Stomach (tissue), 4 donors: ENCODE data around the gene MYPN.

Experiments used
- CTCF ChIP-seq, 7 experiments: fragments of 450-650 bp in 4 of 7; fragments of 200-600 bp in 3 of 7; sonication (generic) in 3 of 7; IDR thresholded peaks; one replicate each; pipeline ENCODE4 v1.5.1; 2016 to 2019; ENCODE audit warnings: antibody characterized with exemption in 7 of 7, control low read depth in 2 of 7, mild to moderate bottlenecking in 1 of 7
- POLR2AphosphoS5 ChIP-seq, 3 donors: sonication (generic); formaldehyde crosslinking; IDR thresholded peaks; one replicate each; pipeline ENCODE4 v1.6.1; 2016; ENCODE audit warnings: antibody characterized with exemption in 3 of 3

GRCh38 chr10:68138526-68138925 lies 29.2 kb downstream of the MYPN start:
- TF ChIP-seq CTCF (IDR thresholded peaks at IDR 0.05) (no peak), POLR2AphosphoS5 (IDR thresholded peaks at IDR 0.05) (no peak)
